Activated CD4-positive, alpha-beta T cell treated with anti-CD3 and anti-CD28 coated beads for 36 hours (primary cell): ENCODE results near the gene ALDOC. TPM values are rescaled to one million over a fixed set of nuclear protein-coding genes. Genes with fewer than 3 reads are reported as not detected.
A peak's percentile ranks its signal among the peaks of the same experiment; 100 is the strongest.
"Not testable (repeated sequence)": the region's sequence is repeated elsewhere in the genome, so short reads cannot be mapped to it uniquely, and the experiment has no call there.

Experiments used
- ATAC-seq: fragments of 200-7000 bp; cut with Tn5 transposase; one replicate; pipeline ENCODE4 v1.10.0; 2021; ENCODE audit warnings: mild to moderate bottlenecking, moderate library complexity
- CTCF ChIA-PET: fragments of 350-600 bp; sonication (Branson Sonifier 250); formaldehyde crosslinking; loops from one replicate; lab custom pipeline; 2021; ENCODE audit warnings: antibody characterized with exemption; lab: Charles Lee
- POLR2A ChIA-PET: fragments of 350-600 bp; sonication (Branson Sonifier 250); formaldehyde crosslinking; loops from one replicate; lab custom pipeline; 2021; ENCODE audit warnings: antibody characterized with exemption, inconsistent platforms; lab: Charles Lee
- DNase-seq: peaks from one replicate; pipeline ENCODE4 v3.0.0-alpha.2; 2020
- H3K27ac Mint-ChIP-seq: one replicate; pipeline ENCODE4 v1.8.0; 2021; ENCODE audit warnings: mixed read lengths
- H3K27me3 Mint-ChIP-seq: one replicate; pipeline ENCODE4 v1.8.0; 2021; ENCODE audit warnings: mixed read lengths
- H3K36me3 Mint-ChIP-seq: one replicate; pipeline ENCODE4 v1.8.0; 2021; ENCODE audit warnings: low read depth, mixed read lengths
- H3K4me1 Mint-ChIP-seq: one replicate; pipeline ENCODE4 v1.8.0; 2021; ENCODE audit warnings: mixed read lengths
- H3K4me3 Mint-ChIP-seq: one replicate; pipeline ENCODE4 v1.8.0; 2021; ENCODE audit warnings: mild to moderate bottlenecking, moderate library complexity, mixed read lengths
- H3K9me3 Mint-ChIP-seq: one replicate; pipeline ENCODE4 v1.8.0; 2021; ENCODE audit warnings: low read depth, mixed read lengths
- intact Hi-C, 2 experiments: fragments of 100-400 bp; cut with DNase I in 1 of 2; cut with micrococcal nuclease in 1 of 2; formaldehyde crosslinking; loops; one replicate each; pipeline versions ENCODE4 v1.14.2 to v1.15.1; 2022 to 2024; cut with DNase I, micrococcal nuclease
- total RNA-seq, 2 experiments: library from RNA; stranded (reverse); gene quantifications; one replicate each; pipeline ENCODE4 v1.2.3, GENCODE V29; 2021

ALDOC gene
- total RNA-seq, 2 experiments from 2014 or later = 131 to 133 TPM

DNA sequence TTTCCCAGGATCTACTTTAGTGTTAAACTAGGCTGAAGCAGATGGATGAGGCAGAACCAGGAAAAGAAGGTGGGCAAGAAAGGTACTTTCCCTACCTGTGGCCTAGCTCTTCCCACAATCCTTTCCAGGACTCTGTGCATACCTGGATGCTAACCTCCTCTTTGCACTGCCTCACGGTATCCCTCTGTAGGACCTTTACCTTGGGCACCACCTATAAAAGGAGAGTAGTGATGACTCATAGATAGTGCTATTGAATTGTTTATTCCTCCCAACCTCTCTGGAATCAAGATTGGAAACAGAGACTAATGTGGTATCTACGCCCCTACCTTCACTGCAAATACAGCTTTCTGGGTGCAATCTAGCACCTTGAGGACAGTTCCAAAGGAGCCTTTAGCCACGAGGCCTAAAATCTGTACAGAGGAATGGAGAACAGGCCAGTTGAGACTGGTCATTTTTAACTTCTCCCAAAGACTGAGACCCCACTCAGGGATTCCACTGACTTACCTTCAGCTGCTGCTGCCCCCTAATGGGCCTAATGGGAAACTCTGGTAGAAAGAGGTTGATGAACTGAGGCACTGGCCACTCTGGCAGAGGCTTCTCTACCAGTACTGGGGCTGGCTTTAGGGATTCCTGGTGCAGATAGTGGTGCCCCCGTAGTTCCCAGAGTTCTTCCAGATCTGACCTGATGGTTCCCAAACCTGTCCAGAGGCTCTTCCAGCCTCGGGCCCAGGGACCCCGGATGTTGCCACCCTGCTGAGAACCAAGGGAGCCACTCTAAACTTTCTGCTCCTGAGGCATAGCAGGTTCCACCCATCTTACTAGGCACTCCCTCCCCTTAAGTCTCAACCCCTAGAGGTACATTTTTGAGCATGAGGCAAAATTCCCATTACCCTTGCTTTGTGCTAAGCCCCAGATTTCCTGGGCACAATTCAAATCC is 36.5 kb upstream of the ALDOC start:
- ATAC-seq (peak; percentile 69), DNase-seq (peak; percentile 51)
- Mint-ChIP-seq H3K36me3 (peaks cover 38% of the 10 kb centered on the region), H3K4me3 (no peak overlapping the region), H3K9me3 (no peaks in the 10 kb centered on the region), H3K4me1 (peaks cover 3% of the 10 kb centered on the region), H3K27ac (no peak overlapping the region), H3K27me3 (no peaks in the 10 kb centered on the region)
- intact Hi-C loops = loop anchor here (1.0 to 2.0 kb wide), 2 partner anchors 64 to 119 kb away; no protein-coding TSS in a partner anchor
- ChIA-PET POLR2A (interaction anchor here (0.6 to 0.9 kb wide), 2 partner anchors 29 to 49 kb away, joined by 7 read pairs; no protein-coding TSS in a partner anchor), CTCF (interaction anchor here (0.6 to 2.7 kb wide), 18 partner anchors 8 to 375 kb away, joined by 3 to 8 read pairs (median 4); no protein-coding TSS in a partner anchor)

DNA sequence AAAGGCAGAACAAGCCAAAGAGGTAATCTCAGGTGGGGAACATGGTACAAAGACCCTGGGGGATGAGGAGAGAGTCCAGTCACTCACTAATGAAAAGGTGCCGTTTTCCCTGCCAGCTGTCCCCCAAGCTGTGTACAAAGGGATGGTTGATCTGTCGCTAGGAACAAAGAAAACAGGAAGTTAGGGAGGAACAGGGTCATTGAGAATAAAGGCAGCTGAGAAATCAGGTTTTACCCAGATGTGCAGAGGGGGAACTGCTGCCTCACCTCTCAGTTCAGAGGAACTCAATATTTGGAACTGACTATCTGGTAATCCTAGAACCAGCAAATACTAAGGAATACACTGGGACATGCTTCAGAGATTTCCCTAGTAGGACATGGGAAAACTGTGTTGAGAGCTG is 35.8 kb upstream of the ALDOC start:
- ATAC-seq = no peak
- Mint-ChIP-seq H3K27me3 (no peaks in the 10 kb centered on the region), H3K27ac (peak overlapping the region; percentile 7), H3K9me3 (no peaks in the 10 kb centered on the region), H3K4me3 (no peak overlapping the region), H3K36me3 (peaks cover 41% of the 10 kb centered on the region), H3K4me1 (peaks cover 3% of the 10 kb centered on the region)
- POLR2A ChIA-PET = no interaction called here
- no peak for DNase-seq
- intact Hi-C loops = loop anchor here in 1 of 2 experiments (2.0 kb wide), 1 partner anchor 64 kb away; no protein-coding TSS in a partner anchor
- CTCF ChIA-PET = interaction anchor here (0.6 to 2.7 kb wide), 17 partner anchors 9 to 120 kb away, joined by 3 to 8 read pairs (median 4); no protein-coding TSS in a partner anchor

DNA sequence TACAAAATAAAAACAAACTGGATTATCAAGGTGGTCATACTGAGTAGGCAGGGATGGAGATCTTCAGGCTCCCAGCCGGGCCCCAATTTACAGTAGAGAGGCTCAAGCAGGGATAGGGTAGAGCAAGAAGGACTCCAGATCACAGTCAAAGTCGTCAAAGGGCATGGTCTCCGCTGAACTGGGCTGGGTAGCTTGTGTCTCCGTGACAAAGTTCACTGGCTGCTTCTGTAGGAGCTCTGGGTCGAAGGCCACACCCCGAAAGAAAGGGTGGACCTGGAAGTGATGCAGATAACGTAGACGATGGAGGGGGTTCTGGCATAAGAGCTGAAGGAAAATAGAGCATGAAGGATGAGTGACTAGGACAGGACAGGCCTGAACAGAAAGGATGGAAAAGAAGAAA is 33.7 kb upstream of the ALDOC start:
- CTCF ChIA-PET = interaction anchor here (0.8 to 1.6 kb wide), 8 partner anchors 8 to 116 kb away, joined by 3 to 5 read pairs (median 4); partner anchors contain the start of gene ALDOC
- H3K9me3 Mint-ChIP-seq = no peaks in the 10 kb centered on the region
- ATAC-seq (no peak), DNase-seq (no peak)
- H3K27me3 Mint-ChIP-seq = no peaks in the 10 kb centered on the region
- no peak overlapping the region for H3K4me3 Mint-ChIP-seq
- intact Hi-C loops = no loop called here
- peaks cover 38% of the 10 kb centered on the region for H3K36me3 Mint-ChIP-seq
- POLR2A ChIA-PET = no interaction called here
- peaks cover 3% of the 10 kb centered on the region for H3K4me1 Mint-ChIP-seq
- H3K27ac Mint-ChIP-seq = no peak overlapping the region

DNA sequence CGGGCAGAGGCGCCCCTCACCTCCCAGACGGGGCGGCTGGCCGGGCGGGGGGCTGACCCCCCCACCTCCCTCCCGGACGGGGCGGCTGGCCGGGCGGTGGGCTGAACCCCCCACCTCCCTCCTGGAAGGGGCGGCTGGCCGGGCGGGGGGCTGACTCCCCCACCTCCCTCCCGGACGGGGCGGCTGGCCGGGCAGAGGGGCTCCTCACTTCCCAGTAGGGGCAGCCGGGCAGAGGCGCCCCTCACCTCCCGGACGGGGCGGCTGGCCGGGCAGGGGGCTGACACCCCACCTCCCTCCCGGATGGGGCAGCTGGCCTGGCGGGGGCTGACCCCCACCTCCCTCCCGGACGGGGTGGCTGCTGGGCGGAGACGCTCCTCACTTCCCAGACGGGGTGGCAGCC is 27.3 kb upstream of the ALDOC start:
- H3K4me1 Mint-ChIP-seq, intact Hi-C loops, H3K27ac Mint-ChIP-seq, DNase-seq, POLR2A ChIA-PET, H3K27me3 Mint-ChIP-seq, ATAC-seq, H3K9me3 Mint-ChIP-seq, CTCF ChIA-PET, H3K4me3 Mint-ChIP-seq: not testable (repeated sequence)
- H3K36me3 Mint-ChIP-seq = peaks cover 15% of the 10 kb centered on the region

DNA sequence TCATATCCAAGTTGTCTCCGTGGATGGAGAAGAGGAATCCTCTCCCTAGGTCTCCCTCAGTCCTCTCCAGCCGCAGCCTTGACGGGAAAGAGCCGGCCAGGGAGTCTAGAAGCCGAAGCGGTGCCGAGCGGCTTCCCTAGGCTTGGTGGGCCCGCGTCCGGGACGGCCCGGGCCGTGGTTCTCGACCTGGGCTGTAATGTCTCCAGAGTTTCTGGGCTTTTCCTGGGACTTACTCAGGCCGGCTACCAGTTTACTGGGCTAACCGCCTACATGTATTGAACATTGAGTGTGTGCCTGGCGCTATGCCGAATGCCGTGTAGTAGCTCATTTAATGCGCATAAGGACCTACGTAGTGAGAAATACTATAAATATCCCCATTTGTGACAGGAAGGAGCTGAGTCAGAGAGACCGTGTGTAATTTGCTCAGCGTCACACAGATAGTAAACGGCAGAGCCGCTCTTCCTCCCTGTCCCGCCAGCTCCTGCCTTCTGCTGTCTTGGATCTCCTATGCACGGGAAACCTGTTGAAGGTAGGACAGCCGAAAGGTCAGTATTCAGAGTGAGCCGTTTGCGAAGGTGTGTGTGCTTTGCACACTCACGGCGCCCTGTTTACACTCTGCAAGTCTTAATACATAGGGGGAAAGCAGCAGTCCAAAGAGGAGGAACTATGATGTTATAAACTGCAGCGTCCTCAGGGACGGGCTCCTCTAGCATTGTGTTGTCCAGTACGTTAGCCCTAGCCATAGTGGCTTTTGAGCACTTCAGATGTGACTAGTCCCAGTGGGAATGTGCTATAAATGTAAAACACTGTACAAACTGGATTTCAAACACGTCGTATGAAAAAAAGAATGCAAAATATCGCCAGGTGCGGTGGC is 22.9 kb upstream of the ALDOC start:
- POLR2A ChIA-PET = interaction anchor here (0.7 to 1.9 kb wide), 7 partner anchors 19 to 127 kb away, joined by 3 to 16 read pairs (median 6); partner anchors contain the start of genes ALDOC, PIGS and SDF2

DNA sequence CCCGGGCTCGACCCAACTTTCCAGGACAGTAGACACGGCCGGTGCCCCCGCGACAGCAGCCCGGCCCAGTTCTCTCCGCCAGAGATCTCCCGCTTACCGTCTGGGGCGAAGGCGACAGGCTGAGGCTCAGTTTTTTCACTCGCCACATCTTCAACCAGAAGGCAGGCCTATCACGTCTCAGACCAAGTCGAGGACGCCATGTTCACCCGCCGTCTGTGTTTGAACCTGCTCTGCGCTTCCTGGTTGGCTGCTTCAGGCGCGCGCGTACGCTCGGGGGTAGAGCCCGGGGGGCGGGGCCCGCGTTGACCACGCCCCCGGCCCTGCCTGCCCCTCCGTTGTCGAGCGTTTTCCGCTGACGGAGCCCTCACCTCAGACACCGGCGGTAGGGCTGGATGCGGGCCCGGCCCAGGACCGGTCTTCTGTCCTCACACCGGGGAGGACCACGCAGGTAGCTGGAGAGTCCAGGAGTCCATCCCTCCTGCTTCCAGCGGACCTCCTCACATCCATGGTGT is 22.2 kb upstream of the ALDOC start, which contains the start of gene SPAG5:
Gene SPAG5, minus strand, starts transcription at position 227 of the 512 bp plus-strand sequence. Its CDS starts 79 bp downstream, at position 148.
- peak within 1 kb of the TSS; percentile 89 for H3K4me3 Mint-ChIP-seq
- CTCF ChIA-PET = interaction anchor here (0.6 to 1.6 kb wide), 9 partner anchors 12 to 71 kb away, joined by 3 to 7 read pairs (median 4); partner anchors contain the start of genes ALDOC and PIGS
- H3K27me3 Mint-ChIP-seq = no peaks in the 10 kb centered on the region

More for the DNA sequence above, 22.9 kb upstream of the ALDOC start:
- Mint-ChIP-seq H3K27me3 (no peaks in the 10 kb centered on the region), H3K9me3 (no peaks in the 10 kb centered on the region), H3K36me3 (peaks cover 20% of the 10 kb centered on the region), H3K4me3 (peak overlapping the region; percentile 89), H3K27ac (peak overlapping the region; percentile 98), H3K4me1 (peaks cover 21% of the 10 kb centered on the region)
- intact Hi-C loops = loop anchor here (1.0 to 2.0 kb wide), 14 partner anchors 22 to 353 kb away; partner anchors contain the start of genes PIGS (in 2 of the 2), ALDOC (in 1 of the 2), BLTP2 (in 1 of the 2) and POLDIP2 (in 1 of the 2)
- ATAC-seq = peak; percentile 79
- CTCF ChIA-PET = interaction anchor here (0.6 to 1.1 kb wide), 6 partner anchors 11 to 72 kb away, joined by 3 to 5 read pairs (median 4); partner anchors contain the start of gene PIGS
- peak; percentile 89 for DNase-seq

DNA sequence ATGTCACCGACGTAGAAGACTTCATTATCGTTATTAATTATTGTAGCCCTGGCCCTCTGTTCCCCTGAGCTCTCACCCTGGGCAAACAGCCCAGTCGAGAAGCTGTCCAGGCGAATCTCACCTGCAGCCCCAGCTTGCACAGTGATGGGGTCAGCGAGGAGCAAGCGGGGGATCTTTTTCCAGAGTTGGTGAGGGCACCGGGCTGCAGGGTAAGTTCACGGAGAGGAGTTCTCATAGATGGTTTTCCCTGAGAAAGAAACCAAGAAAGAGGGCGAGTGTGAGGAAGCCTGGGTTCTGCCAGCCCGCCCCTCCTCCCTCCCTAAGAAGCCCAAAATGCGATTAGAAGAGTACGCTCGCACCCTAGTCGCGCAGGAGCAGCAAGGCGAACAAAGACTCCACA is 21.7 kb upstream of the ALDOC start:
- ChIA-PET CTCF (interaction anchor here (0.8 to 1.6 kb wide), 6 partner anchors 14 to 202 kb away, joined by 3 to 7 read pairs (median 5); partner anchors contain the start of genes ALDOC and PIGS), POLR2A (interaction anchor here (1.2 to 1.9 kb wide), 3 partner anchors 21 to 71 kb away, joined by 3 to 16 read pairs (median 7); partner anchors contain the start of genes ALDOC and PIGS)
- Mint-ChIP-seq H3K36me3 (peaks cover 21% of the 10 kb centered on the region), H3K4me3 (peak overlapping the region; percentile 89), H3K4me1 (peaks cover 21% of the 10 kb centered on the region), H3K27ac (peak overlapping the region; percentile 98), H3K27me3 (no peaks in the 10 kb centered on the region), H3K9me3 (no peaks in the 10 kb centered on the region)
- intact Hi-C loops = loop anchor here in 1 of 2 experiments (2.0 kb wide), 2 partner anchors 28 to 50 kb away; partner anchors contain the start of gene PIGS
- DNase-seq (no peak), ATAC-seq (no peak)

More for the DNA sequence above, 22.2 kb upstream of the ALDOC start, which contains the start of gene SPAG5:
- H3K27ac Mint-ChIP-seq = peak within 1 kb of the TSS; percentile 98
- POLR2A ChIA-PET = interaction anchor here (0.7 to 1.9 kb wide), 6 partner anchors 20 to 128 kb away, joined by 3 to 16 read pairs (median 6); partner anchors contain the start of genes ALDOC, PIGS and SDF2
- ATAC-seq (peak; percentile 92), DNase-seq (peak; percentile 97)
- intact Hi-C loops = loop anchor here (1.0 to 2.0 kb wide), 14 partner anchors 22 to 353 kb away; partner anchors contain the start of genes PIGS (in 2 of the 2), ALDOC (in 1 of the 2), BLTP2 (in 1 of the 2) and POLDIP2 (in 1 of the 2)
- H3K9me3 Mint-ChIP-seq = no peaks in the 10 kb centered on the region
- H3K4me1 Mint-ChIP-seq = peaks cover 21% of the 10 kb centered on the region
- H3K36me3 Mint-ChIP-seq = peaks cover 19% of the 10 kb centered on the region

DNA sequence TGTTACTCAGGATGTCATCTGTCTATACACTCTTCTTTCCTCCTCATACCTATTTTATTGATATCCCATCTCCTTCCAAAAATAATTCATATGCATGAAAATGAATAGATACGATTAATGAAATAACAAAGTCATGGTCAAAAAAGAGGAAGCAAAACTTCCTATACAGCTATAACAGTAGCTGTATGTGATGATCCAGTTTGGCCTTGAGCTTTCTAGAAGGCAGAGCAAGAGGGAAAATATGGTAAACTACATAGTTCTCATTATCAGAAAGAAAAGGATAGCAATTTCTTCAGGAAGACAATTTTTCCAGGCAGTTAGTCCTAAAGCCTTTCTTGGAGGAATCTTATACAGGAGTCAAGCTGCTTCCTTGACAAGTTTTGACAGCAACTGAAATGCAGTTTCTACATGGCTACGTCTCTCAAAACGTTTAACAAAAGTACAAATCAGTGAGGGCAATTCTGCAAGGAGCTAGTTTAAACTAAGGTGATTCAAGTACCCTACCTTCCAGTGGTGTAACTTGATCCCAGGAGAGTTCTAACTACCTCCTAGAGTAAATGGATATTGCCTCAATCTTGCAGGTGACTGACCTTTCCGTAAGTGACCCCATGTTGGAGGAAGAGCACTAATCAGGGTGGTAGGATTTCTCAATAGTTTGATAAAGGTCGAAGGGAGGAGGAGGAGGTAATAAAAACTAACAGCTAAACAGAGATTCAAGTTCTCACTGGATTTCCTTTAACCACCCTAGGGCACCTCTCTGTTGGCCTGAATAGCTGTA is 21.1 kb upstream of the ALDOC start:
- DNase-seq (no peak), ATAC-seq (no peak)
- ChIA-PET POLR2A (interaction anchor here (1.2 kb wide), 1 partner anchor 21 kb away, joined by 3 read pairs; the partner anchor contains the start of gene ALDOC), CTCF (interaction anchor here (0.6 to 1.6 kb wide), 8 partner anchors 14 to 202 kb away, joined by 3 to 7 read pairs (median 4); partner anchors contain the start of genes ALDOC, BLTP2 and PIGS)
- Mint-ChIP-seq H3K9me3 (no peaks in the 10 kb centered on the region), H3K27ac (peak overlapping the region; percentile 98), H3K27me3 (no peaks in the 10 kb centered on the region), H3K36me3 (peaks cover 25% of the 10 kb centered on the region), H3K4me3 (peak overlapping the region; percentile 89), H3K4me1 (peaks cover 21% of the 10 kb centered on the region)
- intact Hi-C loops = loop anchor here in 1 of 2 experiments (2.0 kb wide), 2 partner anchors 27 to 49 kb away; partner anchors contain the start of gene PIGS

DNA sequence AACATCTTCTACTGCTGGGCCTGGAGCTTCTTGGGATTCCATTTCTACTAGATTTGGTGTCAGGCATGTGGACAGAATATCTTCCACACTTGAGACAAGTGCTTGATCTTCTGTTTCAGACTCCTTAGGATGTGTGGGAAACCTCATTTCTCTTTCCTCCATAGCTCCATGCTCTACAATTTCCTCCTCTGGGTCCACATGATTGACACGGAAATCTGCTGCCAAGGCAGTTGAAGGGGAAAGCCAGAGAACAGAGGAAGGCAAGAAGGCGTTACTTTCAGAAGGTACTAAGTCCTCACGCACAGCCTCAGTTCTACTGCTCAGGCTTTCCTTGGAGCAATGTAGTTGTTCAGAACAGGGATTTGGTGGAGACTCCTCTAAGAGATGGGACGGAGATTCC is 15.6 kb upstream of the ALDOC start:
- CTCF ChIA-PET = no interaction called here
- no peak for ATAC-seq
- POLR2A ChIA-PET = interaction anchor here (1.4 kb wide), 1 partner anchor 14 kb away, joined by 3 read pairs; no protein-coding TSS in a partner anchor
- H3K4me1 Mint-ChIP-seq = peaks cover 1% of the 10 kb centered on the region
- DNase-seq = no peak
- intact Hi-C loops = no loop called here
- no peak overlapping the region for H3K4me3 Mint-ChIP-seq
- H3K27ac Mint-ChIP-seq = no peak overlapping the region
- H3K27me3 Mint-ChIP-seq = no peaks in the 10 kb centered on the region
- peaks cover 42% of the 10 kb centered on the region for H3K36me3 Mint-ChIP-seq
- H3K9me3 Mint-ChIP-seq = no peaks in the 10 kb centered on the region
